ENCODE data around the gene XXYLT1.
"Not testable (repeated sequence)": the region's sequence is repeated elsewhere in the genome, so short reads cannot be mapped to it uniquely, and the experiment has no call there.

The XXYLT1 gene

DNA sequence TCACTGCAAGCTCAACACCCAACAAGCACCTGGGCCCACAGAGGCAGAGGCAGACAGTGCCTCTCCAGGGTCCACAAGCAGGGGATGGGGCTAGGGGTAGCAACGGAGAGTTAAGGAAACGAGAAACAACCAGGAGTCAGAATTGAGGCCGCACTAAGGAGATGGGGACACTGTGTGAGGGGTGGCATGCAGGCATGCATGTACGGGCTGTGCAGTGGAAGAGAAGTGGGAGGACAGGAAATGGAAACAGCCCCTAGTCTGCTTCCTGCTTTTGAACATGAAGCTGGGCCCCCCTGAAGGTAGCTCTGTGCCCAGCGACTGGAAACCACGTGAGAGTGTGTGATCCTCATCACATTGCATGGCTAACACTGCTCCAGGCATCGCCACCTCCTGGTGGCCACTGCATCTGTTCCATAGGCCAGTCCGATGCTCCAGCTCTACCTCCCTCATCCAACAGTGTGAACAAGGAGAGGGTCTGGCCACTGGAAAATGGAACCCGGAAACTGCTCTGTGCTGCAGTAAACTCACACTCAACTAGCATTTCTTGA lies 44.0 kb downstream of the XXYLT1 start:
- DNase-seq (ENCODE audit: low spot score) = peak; percentile 48

DNA sequence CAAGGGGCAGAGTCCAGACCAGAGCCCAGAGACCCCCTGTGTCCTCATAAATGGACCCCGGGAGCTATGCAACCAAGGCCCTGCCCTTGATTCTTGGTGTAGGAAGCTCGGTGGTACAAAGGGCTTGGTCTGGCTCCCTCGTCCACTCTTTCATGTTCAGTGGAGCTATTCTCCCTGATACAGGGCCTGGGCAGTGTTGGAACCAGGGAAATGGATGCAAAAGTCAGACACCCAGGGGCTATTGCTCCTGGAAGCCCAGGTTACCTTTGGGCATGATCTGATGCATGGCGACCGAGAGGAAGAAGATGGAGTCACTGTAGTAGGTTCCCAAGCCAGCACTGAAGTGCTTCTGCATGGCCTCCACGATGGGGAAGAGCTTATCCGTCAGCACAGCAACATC lies 44.5 kb downstream of the XXYLT1 start:
- no peak for DNase-seq (ENCODE audit: low spot score)

- DNase-seq (ENCODE audit: low spot score) = no peak
These were observed 45.9 kb downstream of the XXYLT1 start for GRCh38 chr3:195224980-195225580.

DNA sequence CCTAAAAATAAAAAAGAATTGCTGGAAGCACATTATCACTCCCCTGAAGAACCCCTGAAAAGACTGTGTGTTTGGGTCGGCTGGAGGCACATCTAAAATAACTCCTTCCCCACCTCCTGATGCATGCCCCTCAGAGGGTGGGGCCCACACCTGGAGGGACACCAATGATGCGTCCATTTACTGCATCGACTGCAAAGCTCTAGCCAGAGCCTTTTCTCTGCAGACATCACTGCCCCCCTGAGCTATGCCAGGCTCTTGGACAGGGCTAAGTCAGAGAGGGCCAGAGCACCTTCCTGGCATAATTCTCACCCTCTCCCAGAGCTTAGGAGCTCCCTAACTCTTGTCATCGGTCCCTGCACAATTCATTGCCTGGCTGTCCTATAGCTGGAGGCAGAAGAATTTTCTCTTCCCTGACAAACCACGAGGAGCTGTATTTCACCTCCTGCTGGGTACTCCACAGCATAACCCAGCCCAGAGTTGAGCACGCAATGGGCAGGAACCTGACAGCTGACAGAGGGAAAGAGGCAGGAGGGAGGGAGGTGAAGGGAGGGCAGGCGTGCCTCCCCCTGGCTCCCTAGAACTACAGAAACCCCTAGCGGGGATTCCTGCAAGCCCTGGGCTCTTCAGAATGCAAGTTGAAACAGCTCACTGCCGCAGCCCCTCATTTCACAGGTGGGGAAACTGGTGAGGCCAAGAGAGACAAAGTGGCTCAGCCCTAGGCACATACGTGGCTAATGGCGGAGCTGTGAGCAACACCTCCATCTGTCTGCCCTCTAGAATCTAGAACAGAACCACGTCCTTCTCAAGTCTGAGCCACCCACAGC lies 46.6 kb downstream of the XXYLT1 start:
- DNase-seq (ENCODE audit: low spot score) = no peak

DNA sequence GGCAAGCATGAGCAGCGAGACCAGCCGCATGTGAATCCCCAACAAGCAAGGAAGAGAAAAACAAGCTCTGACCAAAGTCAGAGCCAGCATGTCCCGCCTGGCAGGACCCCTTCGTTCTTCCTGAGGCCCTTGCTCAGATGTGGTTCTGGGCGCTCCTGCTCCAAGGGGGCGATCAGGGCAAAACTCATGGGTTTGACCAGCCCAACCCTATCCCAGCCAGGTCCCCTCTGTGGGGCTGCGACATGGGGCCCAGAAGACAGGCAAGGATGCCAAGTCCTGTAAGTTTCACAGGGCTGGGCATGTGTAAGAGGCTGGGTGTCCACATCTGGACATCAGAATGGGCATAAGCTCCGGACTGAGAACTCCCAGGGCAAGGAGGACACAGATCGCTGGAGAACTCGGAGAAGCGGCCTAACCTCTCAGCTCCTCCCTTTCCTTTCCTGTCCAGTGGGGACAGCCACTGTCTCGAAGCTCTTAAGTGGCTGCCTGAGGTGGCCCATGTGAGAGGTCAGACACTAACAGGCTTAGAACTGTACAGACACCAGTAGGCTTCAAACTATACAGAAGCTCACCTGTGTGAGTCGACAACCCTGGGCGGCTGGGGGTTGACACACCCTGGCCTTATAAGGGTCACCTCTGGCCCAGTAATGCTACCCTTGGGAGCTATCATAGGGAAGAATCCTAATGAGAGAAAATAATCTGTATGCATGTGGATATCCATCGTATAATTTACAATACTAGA lies 48.9 kb downstream of the XXYLT1 start:
- DNase-seq (ENCODE audit: low spot score) = no peak

DNA sequence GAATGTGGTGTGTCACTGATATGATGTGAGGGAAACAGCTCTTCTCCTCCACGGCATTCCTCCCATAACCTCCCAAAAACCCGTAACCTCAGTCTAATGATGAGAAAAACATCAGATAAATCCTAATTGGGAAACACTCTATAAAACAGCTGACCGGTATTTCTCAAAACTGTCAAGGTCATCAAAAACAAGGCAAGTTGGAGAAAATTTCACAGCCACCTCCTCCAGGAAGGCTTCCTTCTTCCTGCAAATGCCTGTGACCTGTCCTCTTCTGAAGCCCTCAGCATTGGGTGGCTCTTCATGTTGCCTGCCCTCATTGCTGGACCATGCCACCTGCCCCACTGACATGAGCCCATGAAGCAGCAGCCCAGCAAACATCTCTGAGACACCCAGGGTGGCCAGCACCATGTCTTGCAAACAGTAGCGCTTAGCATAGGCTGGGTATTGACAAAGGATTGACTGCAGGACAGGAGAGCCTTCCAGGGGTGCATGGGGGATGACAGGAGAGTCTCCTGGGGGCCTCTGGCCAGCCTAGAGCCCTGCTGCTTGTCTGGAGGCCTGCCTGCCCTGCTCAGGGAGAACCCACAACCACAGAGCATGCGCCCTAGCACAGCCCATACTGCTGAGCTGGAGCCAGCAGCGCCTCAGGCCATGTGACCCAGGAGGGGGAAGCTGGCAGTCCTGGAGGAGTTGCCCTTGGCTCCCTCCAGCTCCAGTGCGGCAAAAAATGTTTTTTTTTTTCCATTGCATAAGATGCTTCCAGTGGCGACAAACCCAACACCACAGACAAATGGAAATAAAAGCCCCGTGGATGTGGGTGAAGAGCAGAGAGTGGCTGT lies 49.7 kb downstream of the XXYLT1 start:
- DNase-seq (ENCODE audit: low spot score) = no peak

- no peak for DNase-seq (ENCODE audit: low spot score)
These were observed 51.4 kb downstream of the XXYLT1 start for GRCh38 chr3:195219351-195220230.

GRCh38 chr3:195218331-195218730 lies 52.6 kb downstream of the XXYLT1 start:
- not testable (repeated sequence) for DNase-seq (ENCODE audit: low spot score)

GRCh38 chr3:195215576-195215975 lies 55.4 kb downstream of the XXYLT1 start:
- not testable (repeated sequence) for DNase-seq (ENCODE audit: low spot score)

GRCh38 chr3:195214381-195214780 lies 56.6 kb downstream of the XXYLT1 start:
- DNase-seq (ENCODE audit: low spot score) = no peak

DNA sequence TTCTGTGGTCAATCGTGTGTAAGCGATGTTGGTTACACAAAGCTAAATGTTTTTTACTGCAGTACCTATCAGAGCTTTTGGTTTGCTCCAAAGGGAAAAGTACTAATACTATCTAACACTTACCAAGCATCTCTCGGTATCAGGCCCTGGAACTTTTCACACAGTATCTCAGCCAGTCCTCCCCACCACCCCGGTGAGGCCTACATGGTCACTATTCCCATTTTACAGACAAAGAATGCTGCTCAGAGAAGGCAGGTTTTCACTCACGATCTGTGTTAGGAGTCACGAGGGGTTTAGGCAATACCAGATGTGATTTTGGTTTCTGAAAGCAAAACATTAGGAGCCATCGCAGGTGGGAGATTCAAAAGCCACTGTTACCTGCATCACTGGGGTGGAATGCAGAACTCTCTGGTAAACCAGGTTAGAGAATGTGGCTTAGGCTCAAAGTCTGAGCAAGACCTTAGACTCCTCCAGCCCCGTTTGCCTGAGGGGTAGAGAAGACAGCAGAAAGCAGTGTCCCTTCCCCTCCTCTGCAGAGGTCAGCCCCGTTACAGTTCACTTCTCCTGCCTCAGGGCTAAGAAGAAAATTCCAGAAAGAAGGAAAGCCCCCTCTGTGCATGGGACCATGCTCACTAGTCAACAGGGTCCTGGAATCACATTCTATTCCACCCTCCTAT lies 57.2 kb downstream of the XXYLT1 start:
- DNase-seq (ENCODE audit: low spot score) = no peak

GRCh38 chr3:195212749-195213375 lies 58.1 kb downstream of the XXYLT1 start:
- DNase-seq (ENCODE audit: low spot score) = no peak

GRCh38 chr3:195212033-195212748 lies 58.8 kb downstream of the XXYLT1 start:
- no peak for DNase-seq (ENCODE audit: low spot score)

DNA sequence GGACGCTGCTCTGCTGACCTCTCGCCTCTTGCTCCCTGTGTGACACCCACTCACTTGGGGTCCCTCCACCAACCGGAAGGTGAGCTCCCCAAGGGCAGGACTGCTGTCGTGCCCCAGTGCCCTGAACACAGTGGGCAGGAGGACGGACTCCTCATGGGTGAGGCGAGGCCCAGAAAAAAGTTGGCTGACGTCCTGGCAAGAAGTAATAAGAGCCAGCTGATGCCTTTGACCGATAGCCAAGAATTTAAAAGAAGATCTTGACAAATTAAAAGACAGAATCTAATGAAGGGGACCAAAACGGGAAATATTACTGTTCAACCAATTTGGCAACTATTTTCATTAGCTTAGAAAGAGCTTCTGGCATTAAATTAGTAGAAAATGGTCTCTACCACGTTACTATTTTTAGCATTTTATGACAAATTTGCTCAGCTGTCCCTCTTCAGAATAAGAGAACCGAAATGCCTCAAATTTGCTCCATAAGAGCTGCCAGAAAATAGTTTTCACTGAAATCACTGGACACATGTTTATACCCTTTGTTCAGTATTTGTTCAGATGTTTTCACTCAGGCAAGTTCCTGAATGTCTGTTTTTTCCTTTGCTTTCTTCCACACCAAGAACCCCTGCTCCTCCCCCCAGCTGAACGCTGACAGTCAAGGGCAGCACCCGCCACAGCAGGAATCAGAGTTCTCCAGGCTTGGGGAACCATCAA lies 60.5 kb downstream of the XXYLT1 start:
- no peak for DNase-seq (ENCODE audit: low spot score)

DNA sequence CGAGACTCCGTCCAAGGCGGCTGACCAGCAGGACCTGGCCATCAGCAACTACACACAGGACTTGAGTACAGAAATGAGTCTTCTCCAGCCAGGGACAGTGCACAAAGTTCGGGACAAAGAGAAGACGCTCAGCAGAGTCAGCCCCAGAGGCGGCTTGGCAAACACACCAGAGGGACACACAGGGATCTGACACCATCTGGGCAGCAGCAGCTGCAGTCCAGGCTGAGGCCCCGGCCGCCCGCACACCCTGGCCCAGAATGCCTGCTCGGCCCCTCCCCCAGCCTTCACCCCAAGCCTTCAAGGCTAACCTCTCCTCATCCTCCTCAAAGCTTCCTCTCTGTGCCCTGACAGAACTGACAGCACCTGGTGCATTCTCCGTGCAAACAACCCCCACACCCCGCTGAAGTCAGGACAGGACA lies 61.1 kb downstream of the XXYLT1 start:
- DNase-seq (ENCODE audit: low spot score) = no peak

GRCh38 chr3:195209083-195209846 lies 61.7 kb downstream of the XXYLT1 start:
- no peak for DNase-seq (ENCODE audit: low spot score)

- DNase-seq (ENCODE audit: low spot score) = no peak
These were observed 62.3 kb downstream of the XXYLT1 start for GRCh38 chr3:195208631-195209030.

DNA sequence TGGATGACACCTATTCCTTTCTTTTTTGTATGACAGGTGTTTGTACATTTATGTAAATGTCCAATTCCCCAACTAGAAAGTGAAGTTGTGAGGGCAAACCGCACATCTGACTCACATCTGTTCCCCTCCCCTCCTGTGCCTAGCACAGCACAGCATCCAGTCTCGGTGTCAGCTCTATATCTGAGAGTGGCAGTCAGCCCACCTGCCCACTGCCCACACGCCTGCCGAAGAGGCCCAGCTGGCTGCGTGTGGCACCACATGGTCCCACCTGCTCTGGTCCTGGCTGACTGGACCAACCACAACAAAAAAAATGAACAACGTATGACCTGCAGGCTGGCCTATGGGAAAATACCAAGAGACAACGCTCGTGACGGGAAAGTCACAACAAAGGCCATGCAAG lies 62.8 kb downstream of the XXYLT1 start:
- no peak for DNase-seq (ENCODE audit: low spot score)
